HK-2 (cell line): ENCODE measurements around the gene PSMD14.
A peak's percentile ranks its signal among the peaks of the same experiment; 100 is the strongest.

Experiments
- DNase-seq: peaks from one replicate; pipeline ENCODE4 v3.0.0-alpha.2; 2018; ENCODE audit not compliant: unreplicated experiment

The PSMD14 gene

DNA sequence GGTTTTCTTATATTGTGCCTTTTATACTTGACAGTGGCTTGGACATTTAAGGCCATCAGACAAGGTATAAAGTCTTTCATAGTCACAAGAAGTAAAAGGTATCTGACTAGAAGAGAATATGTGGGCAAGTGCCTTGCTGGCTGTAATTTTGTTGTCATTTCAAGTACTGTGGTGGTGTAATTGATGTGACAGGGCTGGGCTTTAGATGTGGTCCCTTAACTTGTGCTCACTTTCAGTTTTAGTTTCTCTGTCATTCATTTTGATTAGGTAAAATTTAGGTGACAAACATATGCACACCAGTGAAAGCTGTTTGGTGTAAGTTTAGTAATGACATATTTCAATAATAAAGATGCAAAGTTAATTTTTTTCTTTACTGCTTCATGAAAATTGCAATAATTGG is 76.6 kb downstream of the PSMD14 start:
- no peak for DNase-seq

DNA sequence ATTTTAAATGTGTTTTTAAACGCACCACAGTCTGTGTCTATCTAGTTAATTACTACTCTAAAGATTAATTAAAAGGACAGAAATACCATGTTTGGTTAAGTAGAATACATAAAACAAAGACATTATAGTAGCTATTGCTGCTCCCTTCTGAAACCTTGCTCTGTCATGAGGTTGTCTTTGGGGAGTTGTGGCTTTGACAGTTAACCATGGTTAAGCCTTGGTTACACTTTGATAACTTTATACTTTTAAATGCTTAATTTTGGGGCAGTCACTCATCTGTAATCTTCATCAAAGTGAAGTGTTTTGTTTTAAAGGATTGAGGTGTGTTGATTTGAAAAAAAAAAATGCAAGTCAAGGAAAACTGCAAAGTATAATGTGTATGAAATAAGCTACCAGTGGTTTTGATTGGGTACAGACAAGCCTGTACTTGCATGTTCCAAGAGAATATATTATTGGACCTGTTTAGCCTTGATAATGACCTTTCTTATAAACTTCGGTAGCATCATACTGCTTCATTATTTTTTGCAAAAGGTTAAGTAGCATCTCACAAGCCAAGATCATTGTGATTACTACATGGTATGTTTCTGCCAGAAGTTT is 78.1 kb downstream of the PSMD14 start:
- DNase-seq = no peak

DNA sequence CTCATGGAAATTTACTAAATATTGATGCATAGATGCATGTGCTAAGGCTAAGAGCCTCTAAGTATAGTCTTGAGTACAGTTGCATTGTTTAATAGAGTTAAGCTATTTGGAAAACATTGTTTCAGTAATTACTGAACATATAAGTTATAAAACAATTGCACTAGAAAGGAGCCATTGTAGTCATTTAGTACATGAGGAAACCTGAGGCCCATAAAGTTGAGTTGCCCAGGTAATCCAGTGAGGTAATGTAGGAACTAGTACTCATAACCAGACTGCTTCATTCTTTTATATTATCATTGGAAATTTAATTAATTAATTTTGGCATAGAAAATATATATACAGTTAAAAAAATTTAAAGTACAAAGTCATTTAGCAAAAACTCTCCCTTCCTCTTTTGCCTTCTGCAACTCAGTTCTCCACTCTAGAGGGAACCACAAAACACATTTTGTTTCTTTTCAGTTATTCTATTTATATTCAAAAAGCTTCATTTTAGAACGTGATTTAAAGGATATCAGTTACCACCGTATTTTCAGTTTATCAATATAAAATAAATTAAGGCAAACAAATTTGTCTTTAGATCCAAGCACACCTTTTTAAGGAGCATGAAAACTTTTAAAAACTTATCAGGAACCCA is 80.0 kb downstream of the PSMD14 start:
- no peak for DNase-seq

DNA sequence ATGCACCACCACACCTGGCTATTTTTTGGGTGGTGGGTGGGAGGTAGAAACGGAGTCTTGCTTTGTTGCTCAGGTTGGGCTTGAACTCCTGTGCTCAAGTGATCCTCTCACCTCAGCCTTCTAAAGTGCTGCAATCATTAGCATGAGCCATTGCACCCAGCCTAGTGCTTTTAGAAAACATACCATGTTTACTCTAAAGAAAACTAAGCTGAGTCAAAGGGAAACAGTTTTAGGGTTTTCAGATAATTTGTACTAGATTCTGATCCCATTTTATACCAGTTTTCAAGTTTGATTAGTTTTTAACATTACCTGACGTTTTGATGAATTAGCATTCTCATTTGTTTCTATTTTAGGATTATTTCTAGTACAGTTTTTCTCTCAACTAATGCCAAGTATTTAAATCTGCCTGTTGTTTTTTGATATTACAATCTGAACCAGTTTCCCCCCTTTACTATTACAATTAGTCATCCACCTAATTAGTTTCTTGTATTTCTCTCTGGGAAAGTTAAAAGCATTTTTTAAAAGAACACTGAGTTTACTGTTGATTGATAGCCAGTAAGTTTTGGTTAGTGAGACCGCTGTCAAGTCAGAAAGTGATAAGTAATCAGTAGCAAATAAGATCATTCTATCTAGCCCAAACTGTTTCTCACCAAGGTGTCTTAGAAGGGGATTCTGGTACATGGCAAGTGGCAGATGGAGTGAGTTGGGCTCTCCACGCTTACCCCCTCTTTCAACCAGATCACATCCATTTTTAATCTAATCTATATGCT is 83.7 kb downstream of the PSMD14 start:
- DNase-seq = no peak

DNA sequence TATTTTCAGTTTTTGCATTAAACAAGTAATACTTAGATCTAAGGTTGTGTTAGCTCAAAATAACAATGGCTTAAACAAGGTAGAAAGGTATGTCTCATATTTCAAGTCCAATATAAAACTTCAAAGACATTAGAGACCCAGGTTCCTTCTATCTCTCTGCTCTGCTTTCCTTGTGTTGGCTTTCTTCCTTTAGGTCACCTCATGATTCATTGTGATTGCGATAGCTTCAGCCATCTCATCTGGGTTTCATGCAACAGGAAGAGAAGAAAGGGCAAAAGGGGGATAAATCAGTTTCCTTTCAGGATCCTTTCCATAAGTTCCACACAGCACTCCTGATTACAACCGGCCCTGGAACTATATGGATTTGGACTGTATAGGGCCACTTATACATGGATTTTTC is 91.9 kb downstream of the PSMD14 start:
- no peak for DNase-seq

DNA sequence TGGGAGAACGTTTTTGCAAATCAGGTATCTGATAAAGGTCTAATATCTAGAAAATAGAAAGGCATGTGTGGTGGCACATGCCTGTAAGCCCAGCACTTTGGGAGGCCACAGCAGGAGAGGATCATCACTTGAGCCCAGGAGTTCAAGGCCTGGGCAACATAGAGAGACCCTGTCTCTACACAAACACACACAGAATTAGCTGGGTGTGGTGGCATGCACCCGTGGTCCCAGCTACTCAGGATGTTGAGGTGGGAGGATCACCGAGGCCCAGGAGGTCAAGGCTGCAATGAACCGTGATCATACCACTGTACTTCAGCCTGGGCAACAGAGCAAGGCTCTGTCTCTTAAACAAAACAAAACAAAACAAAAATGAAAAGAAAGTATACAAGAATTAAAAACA is 94.1 kb downstream of the PSMD14 start:
- DNase-seq = no peak

DNA sequence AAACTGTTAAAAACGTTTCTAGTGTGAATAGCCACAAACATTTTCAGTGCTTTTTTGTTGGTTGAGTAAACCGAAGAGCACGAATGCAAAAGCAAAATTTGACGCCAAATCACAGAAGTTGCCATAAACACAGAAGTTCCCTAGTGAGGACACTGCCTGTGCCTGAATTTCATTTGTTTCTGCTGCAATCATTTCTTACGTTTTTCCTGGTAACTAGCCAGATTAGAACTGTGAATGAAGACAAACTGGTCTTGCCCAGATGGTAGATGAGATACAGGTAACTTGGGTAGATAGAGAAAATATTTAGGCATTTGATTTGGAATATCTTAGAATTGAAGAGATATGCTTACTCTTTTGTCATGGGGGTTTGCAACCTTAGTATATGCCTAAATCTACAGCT is 98.1 kb downstream of the PSMD14 start:
- no peak for DNase-seq

DNA sequence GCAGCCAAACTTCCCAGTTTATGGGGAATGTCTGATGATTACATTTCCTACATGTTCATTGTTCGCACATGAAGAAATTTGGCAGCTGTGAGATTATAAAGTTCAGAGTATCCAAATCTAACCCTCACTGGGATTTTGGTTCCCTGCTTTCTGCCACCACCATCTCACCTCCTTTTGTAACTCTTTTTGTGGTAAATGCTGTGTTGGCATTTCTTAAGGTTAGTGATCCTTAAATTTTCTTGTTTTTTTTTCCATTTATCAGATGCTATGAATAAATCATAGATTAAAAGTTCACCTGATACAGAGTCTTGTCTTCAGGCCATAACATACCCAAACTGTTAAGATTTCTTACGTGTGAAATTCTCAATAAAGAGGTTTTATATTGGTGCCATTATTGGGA is 99.4 kb downstream of the PSMD14 start:
- no peak for DNase-seq

DNA sequence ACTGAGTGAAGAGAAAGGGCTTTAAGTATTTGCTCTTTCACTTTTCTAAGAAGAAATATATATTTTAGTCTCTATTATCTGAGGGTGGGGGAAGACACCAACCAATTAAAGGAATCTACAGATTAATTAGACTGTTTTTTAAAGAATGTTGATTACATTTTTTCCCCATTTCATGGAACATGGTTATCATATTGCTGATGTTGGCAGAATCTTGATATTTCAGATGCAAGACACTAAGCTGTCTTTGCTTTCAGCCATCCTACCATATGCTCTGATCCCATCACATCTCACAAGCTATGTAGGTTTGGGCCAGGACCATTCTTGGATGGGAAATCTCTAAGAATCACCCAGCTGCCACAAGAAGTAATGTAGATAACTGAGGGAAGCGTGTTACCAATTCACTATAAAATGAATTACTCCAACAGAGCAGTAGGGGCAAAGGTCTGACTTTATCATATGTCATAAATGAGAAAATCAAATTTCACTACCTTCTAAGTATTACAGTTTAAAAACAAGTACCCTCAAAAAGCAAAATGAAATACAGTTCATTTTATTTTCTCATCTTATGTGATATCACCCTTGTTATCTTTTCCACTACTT is 101.2 kb downstream of the PSMD14 start:
- no peak for DNase-seq

DNA sequence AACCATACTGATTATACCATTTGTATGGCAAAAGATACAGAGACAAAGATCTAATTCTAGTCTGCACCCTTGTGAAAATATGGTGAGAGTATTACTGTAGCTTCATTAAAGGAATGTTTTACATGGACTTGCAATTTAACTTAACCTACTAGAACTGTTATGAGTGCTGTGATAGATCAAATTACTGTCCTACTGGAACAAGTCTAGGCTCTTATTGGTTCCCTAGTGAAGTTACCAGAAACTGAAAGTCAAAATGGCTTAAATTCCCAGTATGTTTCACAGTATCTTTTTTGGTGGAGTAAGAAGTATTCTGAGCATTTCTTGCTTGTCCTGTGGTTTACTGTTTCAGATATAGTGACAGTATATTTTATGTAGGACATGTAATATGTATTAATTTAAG is 104.1 kb downstream of the PSMD14 start:
- DNase-seq = no peak

DNA sequence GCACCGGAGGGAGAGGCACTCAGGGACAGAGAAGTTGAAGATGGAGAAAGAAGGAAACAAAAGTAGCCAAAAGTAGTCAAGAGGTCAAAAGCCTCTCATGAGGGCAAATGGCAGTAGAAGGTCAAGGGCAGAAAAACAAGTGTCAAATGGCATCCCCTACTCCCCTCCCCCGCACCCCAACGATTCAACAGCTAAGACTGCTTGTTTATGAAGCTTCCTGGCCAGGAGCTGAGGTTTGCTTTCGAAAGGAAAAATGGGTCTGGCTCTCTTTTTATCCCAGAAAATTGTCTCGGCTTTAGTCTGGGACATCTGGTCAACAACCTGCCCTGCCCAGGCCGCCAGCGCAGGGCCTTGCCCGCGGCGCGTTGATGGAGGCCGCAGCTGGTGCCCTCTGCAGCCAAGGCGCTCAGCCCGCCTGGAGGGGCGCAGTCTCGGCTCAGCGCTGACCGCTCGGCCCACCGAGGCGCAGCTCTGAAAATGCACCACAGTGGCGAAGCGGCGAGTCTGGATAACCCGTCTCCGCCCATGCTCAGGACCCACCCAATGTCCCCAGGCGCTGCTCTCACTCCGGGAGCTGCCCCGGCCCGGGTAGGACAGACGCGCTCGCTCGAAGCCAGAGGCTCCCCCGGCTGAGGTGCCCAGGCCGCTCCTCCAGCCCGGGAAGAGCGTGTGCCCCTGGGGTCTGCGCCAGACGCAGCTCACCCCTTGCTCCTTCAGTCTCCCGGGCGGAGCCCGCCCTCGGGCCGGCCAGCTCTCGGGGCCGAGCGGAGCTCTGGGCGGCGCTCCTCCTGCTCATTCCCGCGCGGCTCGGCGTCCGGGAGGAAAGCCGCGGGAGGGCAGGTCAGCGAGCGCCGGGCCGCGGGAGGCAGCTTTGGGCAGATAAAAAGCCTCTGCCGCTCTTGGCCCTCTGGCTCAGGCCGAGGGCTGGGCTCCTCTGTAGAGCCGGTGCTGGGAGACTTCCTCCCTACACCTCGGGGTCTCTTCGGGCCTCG is 106.1 kb downstream of the PSMD14 start:
- peak; percentile 72 for DNase-seq

DNA sequence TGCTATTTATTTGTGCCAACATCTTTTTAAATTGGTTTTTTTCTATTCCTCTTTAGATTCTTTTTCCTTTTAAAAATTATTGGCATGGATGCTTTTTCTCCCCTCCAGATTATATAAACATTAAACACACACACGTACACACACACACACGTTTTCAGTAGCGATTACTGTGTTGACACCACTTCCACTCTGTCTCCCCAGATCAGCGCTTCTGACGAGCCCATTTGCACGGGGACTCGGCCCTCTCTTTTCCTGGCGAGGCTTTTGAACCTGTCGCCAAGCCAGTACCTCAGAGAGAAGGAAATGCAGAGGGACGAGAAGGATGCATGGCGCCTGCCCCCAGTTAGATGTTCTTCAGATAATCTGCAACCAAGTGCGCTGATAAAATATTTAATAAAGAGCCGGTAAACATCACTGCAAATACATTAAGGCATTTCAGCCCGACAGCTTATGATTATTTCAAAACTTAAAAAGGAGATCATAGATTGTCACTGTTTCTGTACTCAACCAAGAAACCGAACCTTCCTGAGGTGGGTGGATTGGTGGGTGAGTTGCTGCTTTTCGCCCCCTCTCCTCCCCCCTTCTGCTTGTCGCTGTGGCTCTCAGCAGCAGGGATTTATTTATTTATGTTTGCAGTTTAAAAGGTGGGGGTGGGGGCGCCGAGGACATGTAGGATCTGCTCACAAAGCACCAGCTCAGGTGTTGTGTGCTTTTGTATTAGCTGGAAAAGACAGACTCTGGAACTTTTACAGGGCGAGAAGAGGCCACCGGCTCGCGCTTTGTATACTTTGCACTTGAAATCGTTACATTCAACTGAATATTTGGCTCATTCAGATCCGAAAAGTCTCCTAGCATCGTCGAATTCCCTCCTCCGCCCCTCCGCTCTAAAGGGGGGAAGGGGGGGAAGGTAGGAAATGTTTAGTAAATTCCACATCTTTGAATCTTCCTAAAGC is 107.1 kb downstream of the PSMD14 start:
- no peak for DNase-seq

DNA sequence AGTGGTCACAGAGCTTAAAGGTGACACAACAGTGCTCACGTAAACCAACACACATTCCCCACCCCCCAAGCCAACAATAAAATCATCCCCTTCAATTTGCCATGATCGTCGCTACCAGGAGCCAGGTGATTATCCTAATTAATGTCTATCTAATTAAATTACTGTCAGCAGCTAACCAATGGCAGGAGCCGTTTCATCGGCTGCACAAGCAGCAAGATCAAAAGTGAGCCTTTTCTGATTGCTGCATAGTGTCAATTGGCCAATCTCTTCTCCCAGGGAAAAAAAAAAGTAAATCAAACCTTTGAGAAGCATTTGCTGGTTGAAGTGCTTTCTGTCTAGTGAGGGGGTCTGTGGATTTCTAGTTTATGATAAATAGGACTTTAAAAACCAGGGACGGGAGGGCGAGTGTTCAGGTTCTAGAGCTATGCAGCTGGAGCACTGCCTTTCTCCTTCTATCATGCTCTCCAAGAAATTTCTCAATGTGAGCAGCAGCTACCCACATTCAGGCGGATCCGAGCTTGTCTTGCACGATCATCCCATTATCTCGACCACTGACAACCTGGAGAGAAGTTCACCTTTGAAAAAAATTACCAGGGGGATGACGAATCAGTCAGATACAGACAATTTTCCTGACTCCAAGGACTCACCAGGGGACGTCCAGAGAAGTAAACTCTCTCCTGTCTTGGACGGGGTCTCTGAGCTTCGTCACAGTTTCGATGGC is 107.9 kb downstream of the PSMD14 start, which contains the start of gene TBR1:
Gene TBR1 (plus strand): TSS at position 311 of the 721 bp plus-strand sequence. CDS start 114 bp downstream, at position 425.
- no peak for DNase-seq

DNA sequence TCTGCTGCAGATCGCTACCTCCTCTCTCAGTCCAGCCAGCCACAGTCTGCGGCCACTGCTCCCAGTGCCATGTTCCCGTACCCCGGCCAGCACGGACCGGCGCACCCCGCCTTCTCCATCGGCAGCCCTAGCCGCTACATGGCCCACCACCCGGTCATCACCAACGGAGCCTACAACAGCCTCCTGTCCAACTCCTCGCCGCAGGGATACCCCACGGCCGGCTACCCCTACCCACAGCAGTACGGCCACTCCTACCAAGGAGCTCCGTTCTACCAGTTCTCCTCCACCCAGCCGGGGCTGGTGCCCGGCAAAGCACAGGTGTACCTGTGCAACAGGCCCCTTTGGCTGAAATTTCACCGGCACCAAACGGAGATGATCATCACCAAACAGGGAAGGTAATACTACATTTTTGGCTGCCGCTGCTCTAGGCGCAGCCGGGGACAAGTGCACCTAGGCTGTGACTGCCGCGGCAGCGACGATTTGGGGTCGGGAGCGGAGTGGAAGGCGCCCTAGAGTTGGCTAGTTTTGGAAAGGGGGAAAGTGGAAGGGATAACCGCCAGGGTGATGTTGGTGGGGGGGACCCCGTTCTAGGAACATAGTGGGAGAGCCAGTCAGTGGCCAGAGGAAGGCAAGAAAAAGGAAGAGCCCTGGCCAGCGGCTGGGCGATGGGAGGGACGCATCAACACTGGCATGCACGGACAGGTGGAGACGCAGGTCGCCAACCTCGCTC is 108.6 kb downstream of the PSMD14 start:
- DNase-seq = no peak

DNA sequence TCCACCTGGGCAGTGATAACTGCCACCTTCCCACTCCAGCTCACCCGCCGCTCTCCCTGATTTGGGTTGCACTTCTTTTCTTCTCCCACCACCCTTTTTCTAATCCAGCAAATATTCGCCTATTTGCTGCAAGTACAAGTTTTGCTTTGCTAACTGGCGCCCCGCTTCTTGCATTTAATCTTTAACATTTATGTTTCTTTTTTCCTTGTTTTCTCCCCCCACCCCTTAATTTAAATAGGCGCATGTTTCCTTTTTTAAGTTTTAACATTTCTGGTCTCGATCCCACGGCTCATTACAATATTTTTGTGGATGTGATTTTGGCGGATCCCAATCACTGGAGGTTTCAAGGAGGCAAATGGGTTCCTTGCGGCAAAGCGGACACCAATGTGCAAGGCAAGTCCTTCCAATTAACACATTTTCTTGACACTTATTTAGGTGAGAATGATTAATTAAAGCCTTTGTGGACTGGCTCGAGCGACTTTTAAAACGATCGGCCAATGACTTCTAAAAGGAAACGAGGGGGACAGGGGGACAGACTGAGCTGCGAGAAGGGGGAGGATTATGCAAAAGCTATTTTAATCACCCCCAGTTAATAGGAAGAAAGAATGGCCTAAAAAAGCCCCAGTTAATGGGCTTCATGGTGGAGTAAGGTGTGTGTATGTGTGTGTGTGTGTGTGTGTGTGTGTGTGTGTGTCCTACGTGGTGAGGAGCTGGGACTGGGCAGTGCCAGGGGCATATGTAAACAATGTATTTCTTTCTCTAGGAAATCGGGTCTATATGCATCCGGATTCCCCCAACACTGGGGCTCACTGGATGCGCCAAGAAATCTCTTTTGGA is 109.4 kb downstream of the PSMD14 start:
- no peak for DNase-seq

DNA sequence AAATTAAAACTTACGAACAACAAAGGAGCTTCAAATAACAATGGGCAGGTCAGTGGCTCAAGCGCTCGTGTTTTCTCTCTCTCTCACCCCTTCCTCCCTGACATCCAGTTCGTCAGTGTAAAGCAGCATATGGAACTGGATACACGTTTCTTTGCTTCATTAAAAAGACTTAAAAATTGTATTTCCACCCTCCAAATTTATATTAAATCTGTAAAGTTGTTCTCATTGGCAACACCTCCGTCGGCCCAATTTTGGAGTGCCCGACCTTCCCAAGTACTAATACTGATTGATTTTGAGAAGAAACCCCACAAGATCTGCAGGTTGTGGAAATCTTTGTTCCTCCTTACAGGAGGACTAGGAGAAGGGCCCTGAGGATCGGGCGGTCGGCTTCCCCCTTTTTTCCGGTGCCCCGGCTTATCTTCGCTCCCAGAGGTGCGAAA is 110.1 kb downstream of the PSMD14 start:
- DNase-seq = no peak

DNA sequence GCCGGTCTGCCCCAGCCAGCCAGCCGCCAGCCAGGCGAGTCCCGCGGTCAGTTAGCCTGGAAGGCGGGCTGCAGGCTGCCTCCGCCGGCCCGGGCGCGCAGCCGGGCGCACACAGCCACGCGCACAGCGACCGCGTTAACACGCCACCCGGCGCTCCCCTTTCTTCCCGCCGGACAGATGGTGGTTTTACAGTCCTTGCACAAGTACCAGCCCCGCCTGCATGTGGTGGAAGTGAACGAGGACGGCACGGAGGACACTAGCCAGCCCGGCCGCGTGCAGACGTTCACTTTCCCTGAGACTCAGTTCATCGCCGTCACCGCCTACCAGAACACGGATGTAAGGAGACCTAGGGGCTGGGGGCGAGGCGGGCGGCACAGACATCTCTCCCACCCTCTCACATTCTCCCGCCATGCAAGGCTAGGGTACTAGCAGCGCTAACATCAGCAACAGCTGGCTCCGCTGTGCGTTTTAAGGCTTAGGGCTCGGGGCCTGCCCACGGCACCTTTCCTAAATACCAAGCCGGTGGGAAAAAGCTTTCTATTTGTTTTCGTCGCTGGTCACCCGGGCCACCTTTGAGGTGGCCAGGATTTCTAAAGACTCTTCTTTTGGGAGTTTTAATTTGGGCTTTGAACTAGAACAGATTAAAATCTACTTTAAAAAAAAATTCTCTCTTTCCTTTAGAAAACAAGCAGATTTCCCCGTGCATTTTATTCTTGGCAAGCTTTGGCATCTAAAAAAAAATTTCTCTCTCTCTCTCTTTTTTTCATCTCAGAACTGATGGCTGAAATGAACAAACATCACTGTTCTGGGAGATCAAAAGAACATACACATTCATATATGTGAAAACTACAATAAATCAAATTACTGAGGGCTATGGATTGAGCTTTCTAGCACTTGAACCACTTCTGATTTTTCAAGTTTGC is 110.8 kb downstream of the PSMD14 start:
- DNase-seq = no peak
